Natural killer cell (primary cell): ENCODE measurements around the gene CAPN7. TPM values are rescaled to one million over a fixed set of nuclear protein-coding genes. Genes with fewer than 3 reads are reported as not detected.

Experiments used
- ATAC-seq, 3 donors: fragments of 150-1000 bp in 2 of 3; fragments of 200-7000 bp in 1 of 3; cut with Tn5 transposase; 1 replicate in 1 of 3; 2 replicates in 2 of 3; pipeline ENCODE4 v1.10.0; 2021; ENCODE audit warnings: mild to moderate bottlenecking in 2 of 3, moderate library complexity in 2 of 3
- DNase-seq, 2 donors: peaks; one replicate each; pipeline versions ENCODE4 v3.0.0 to v3.0.0-alpha.2; 2013 to 2021; ENCODE audit warnings: mixed read lengths in 1 of 2
- H3K27ac ChIP-seq: one replicate; pipeline ENCODE4 v1.5.1; 2013; ENCODE audit warnings: mild to moderate bottlenecking, low read length
- H3K27me3 ChIP-seq: one replicate; pipeline ENCODE4 v1.6.1; 2013; ENCODE audit warnings: low read length; ENCODE audit not compliant: control insufficient read depth, insufficient read depth
- H3K36me3 ChIP-seq: one replicate; pipeline ENCODE4 v1.6.1; 2013; ENCODE audit warnings: low read length; ENCODE audit not compliant: control insufficient read depth, insufficient read depth
- H3K4me1 ChIP-seq: one replicate; pipeline ENCODE4 v1.6.1; 2013; ENCODE audit warnings: low read length; ENCODE audit not compliant: control insufficient read depth, insufficient read depth
- H3K4me3 ChIP-seq: one replicate; pipeline ENCODE4 v1.5.1; 2013; ENCODE audit warnings: low read length
- H3K9me3 ChIP-seq: one replicate; pipeline ENCODE4 v1.6.1; 2013; ENCODE audit warnings: low read length; ENCODE audit not compliant: control insufficient read depth, insufficient read depth
- H3K27ac Mint-ChIP-seq, 2 donors: one replicate each; pipeline ENCODE4 v1.8.0; 2022; ENCODE audit warnings: mild to moderate bottlenecking in 2 of 2, mixed read lengths in 2 of 2, moderate library complexity in 1 of 2
- H3K27me3 Mint-ChIP-seq, 2 donors: one replicate each; pipeline ENCODE4 v1.8.0; 2022; ENCODE audit warnings: low read depth in 2 of 2, mixed read lengths in 2 of 2
- H3K36me3 Mint-ChIP-seq: one replicate; pipeline ENCODE4 v1.8.0; 2022; ENCODE audit warnings: mixed read lengths
- H3K4me1 Mint-ChIP-seq, 2 donors: one replicate each; pipeline ENCODE4 v1.8.0; 2022; ENCODE audit warnings: mixed read lengths in 2 of 2
- H3K4me3 Mint-ChIP-seq: one replicate; pipeline ENCODE4 v1.8.0; 2022; ENCODE audit warnings: mild to moderate bottlenecking, moderate library complexity, mixed read lengths
- H3K9me3 Mint-ChIP-seq, 2 donors: one replicate each; pipeline ENCODE4 v1.8.0; 2022; ENCODE audit warnings: mixed read lengths in 2 of 2
- WGBS: methylation state at CpG from one replicate; pipeline ENCODE4 v1.1.7; 2013; ENCODE audit warnings: missing lambda C conversion rate; ENCODE audit not compliant: insufficient coverage; 5-methylcytosine and 5-hydroxymethylcytosine counted together
- intact Hi-C: fragments of 100-400 bp; cut with micrococcal nuclease; formaldehyde crosslinking; loops from one replicate; pipeline ENCODE4 v1.14.2; 2022
- total RNA-seq, 4 donors: library from RNA; stranded (reverse); fragments of 120-200 nt in 1 of 4; gene quantifications; one replicate each; pipeline versions ENCODE4 v1.2.3 to v1.2.4, GENCODE V29; 2013 to 2022
- TF ChIP-seq, protein P1 (sequence below): fragments of 200-600 bp; IDR thresholded peaks from one replicate; pipeline ENCODE4 v1.8.0; 2022; ENCODE audit warnings: antibody characterized with exemption

The CAPN7 gene
- total RNA-seq, 3 donors from 2014 or later (not counting 1 experiment from before 2014, with no cell fraction given): 35.3 to 59.9 (median 52.8) TPM

DNA sequence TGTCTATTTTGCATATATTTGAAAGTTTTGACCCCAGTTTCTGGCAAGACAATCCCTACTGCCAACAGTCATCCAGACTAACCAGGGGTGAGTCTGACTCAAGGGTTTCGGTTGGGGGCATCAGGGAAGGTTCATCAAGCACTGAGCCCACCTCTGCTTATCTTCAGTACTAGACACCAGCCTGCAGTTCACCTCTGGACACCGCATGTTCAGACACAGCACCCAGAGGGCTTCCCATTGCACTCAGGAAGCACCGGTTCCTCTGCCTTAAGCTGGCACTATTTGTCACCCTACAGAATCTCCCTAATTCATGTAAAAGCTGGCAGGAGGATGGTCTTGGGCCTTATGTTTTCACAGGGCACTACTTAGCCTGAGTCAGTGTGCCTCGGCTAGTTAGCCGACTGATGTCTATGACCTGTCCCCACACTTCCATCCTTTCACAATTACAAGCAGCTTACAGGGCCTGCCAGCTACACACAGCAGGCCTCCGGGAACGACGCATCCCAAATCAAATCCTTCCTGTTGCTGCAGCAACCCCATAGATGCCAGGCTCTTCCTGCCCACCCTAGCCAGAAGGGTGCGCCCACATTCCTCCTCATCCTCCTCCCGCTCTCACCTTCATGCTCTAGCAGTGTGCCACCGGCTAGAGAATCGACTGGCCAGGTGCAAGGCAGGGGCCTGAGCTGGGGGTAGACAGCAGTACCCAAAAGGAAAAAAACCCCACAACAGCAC is 73.8 kb downstream of the CAPN7 start:
- Mint-ChIP-seq H3K36me3 (no peaks in the 10 kb centered on the region), H3K27ac (peak overlapping the region; percentile 80 to 92), H3K9me3 (no peaks in the 10 kb centered on the region), H3K4me3 (peak overlapping the region; percentile 49), H3K4me1 (peaks cover 92 to 97% of the 10 kb centered on the region in 2 donors), H3K27me3 (no peaks in the 10 kb centered on the region)
- H3K4me1 ChIP-seq: peaks cover 80% of the 10 kb centered on the region
- no peak for DNase-seq
- H3K4me3 ChIP-seq: no peak overlapping the region
- H3K27ac ChIP-seq: no peak overlapping the region
- 87% methylated on average over 12 of the region's 12 CpGs for WGBS
- TF ChIP-seq, protein P1, sequence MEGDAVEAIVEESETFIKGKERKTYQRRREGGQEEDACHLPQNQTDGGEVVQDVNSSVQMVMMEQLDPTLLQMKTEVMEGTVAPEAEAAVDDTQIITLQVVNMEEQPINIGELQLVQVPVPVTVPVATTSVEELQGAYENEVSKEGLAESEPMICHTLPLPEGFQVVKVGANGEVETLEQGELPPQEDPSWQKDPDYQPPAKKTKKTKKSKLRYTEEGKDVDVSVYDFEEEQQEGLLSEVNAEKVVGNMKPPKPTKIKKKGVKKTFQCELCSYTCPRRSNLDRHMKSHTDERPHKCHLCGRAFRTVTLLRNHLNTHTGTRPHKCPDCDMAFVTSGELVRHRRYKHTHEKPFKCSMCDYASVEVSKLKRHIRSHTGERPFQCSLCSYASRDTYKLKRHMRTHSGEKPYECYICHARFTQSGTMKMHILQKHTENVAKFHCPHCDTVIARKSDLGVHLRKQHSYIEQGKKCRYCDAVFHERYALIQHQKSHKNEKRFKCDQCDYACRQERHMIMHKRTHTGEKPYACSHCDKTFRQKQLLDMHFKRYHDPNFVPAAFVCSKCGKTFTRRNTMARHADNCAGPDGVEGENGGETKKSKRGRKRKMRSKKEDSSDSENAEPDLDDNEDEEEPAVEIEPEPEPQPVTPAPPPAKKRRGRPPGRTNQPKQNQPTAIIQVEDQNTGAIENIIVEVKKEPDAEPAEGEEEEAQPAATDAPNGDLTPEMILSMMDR: no peak
- H3K27me3 ChIP-seq: no peaks in the 10 kb centered on the region
- H3K9me3 ChIP-seq: no peaks in the 10 kb centered on the region
- ATAC-seq: no peak
- intact Hi-C loops: no loop called here
- peaks cover 9% of the 10 kb centered on the region for H3K36me3 ChIP-seq

DNA sequence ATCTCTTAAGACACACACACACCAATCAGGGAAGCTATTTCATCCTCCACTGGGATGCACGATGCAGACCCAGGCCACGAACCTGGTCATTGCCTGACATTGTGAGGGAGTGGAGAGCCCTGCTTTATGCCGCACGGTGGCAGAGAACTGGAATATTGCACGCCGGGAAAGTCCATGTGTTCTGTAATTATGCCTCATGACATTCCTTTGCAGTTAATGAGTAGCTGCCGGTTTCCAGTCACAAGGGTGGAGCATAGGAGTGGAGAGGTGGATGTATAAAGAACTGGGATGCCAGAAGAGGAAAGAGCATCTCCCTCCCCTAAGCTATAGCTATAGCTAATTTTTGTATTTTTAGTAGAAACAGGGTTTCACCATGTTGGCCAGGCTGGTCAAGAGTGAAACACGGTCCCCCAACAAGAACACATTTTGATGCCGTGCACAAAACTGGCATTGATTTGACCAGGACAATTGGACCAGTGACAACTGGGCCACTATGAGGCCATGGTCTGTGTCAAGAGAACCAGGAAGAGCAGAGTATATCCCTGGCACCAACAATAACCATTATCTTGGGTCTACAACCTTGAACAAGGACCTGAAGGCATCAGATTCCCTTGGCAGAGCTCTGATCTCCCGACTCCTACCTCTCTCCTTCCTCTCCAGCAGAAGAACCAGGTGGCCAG is 74.9 kb downstream of the CAPN7 start:
- peaks cover 93 to 97% of the 10 kb centered on the region in 2 donors for H3K4me1 Mint-ChIP-seq
- no peak overlapping the region for H3K27ac ChIP-seq
- no peaks in the 10 kb centered on the region for H3K27me3 ChIP-seq
- H3K27me3 Mint-ChIP-seq: no peaks in the 10 kb centered on the region
- H3K36me3 ChIP-seq: peaks cover 16% of the 10 kb centered on the region
- H3K27ac Mint-ChIP-seq: peak overlapping the region; percentile 80 to 92
- TF ChIP-seq, protein P1: no peak
- ATAC-seq (no peak), DNase-seq (no peak)
- peak overlapping the region; percentile 53 for H3K4me3 Mint-ChIP-seq
- H3K4me1 ChIP-seq: peaks cover 72% of the 10 kb centered on the region
- no peaks in the 10 kb centered on the region for H3K9me3 ChIP-seq
- H3K9me3 Mint-ChIP-seq: no peaks in the 10 kb centered on the region
- WGBS: 96% methylated on average over 10 of the region's 10 CpGs
- no peaks in the 10 kb centered on the region for H3K36me3 Mint-ChIP-seq
- intact Hi-C loops: no loop called here
- no peak overlapping the region for H3K4me3 ChIP-seq

DNA sequence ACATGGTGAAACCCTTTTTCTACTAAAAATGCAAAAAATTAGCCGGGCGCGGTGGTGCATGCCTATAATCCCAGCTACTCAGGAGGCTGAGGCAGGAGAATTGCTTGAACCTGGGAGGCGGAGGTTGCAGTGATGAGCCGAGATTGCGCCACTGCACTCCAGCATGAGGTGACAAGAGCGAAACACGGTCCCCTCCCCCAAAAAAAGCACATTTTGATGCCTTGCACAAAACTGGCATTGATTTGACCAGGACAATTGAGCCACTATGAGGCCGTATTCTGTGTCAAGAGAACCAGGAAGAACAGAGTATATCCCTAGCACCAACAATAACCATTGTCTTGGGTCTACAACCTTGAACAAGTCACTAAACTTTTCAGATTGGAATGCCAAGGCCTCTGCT is 75.8 kb downstream of the CAPN7 start:
- DNase-seq (no peak), ATAC-seq (no peak)
- intact Hi-C loops: no loop called here
- Mint-ChIP-seq H3K9me3 (no peaks in the 10 kb centered on the region), H3K27ac (peak overlapping the region; percentile 80 to 92), H3K36me3 (no peaks in the 10 kb centered on the region), H3K4me3 (no peak overlapping the region), H3K4me1 (peaks cover 94 to 97% of the 10 kb centered on the region in 2 donors), H3K27me3 (no peaks in the 10 kb centered on the region)
- peaks cover 70% of the 10 kb centered on the region for H3K4me1 ChIP-seq
- peaks cover 23% of the 10 kb centered on the region for H3K36me3 ChIP-seq
- 94% methylated on average over 9 of the region's 9 CpGs for WGBS
- no peak overlapping the region for H3K27ac ChIP-seq
- H3K4me3 ChIP-seq: no peak overlapping the region
- H3K9me3 ChIP-seq: no peaks in the 10 kb centered on the region
- H3K27me3 ChIP-seq: no peaks in the 10 kb centered on the region
- TF ChIP-seq, protein P1: no peak
